CD4-positive, alpha-beta T cell treated with Interferon gamma for 1 hour (primary cell): ENCODE measurements around the gene RAB7B.
"Not testable (repeated sequence)": the region's sequence is repeated elsewhere in the genome, so short reads cannot be mapped to it uniquely, and the experiment has no call there.

Experiments used
- DNase-seq: peaks from one replicate; pipeline ENCODE4 v3.0.0-alpha.2; 2020

Gene RAB7B

GRCh38 chr1:206002871-206003801, at the start of gene RAB7B:
RAB7B (minus strand) TSS chr1:206003395; CDS start chr1:205994135, 9,260 bp downstream.
- no peak for DNase-seq

- DNase-seq: not testable (repeated sequence)
These were observed 49.2 kb upstream of the RAB7B start for GRCh38 chr1:206052231-206052865.

- peak; percentile 83 for DNase-seq
These were observed 47.5 kb upstream of the RAB7B start for GRCh38 chr1:206050655-206051235.

GRCh38 chr1:206049919-206050600, 46.9 kb upstream of the RAB7B start:
- no peak for DNase-seq

- no peak for DNase-seq
These were observed 46.1 kb upstream of the RAB7B start for GRCh38 chr1:206049293-206049692.

GRCh38 chr1:206048582-206048981, 45.4 kb upstream of the RAB7B start:
- DNase-seq: no peak

- DNase-seq: no peak
These were observed 44.1 kb upstream of the RAB7B start for GRCh38 chr1:206047271-206047670.

GRCh38 chr1:206041640-206042039, 38.4 kb upstream of the RAB7B start:
- DNase-seq: peak; percentile 13

- DNase-seq: no peak
These were observed 37.1 kb upstream of the RAB7B start for GRCh38 chr1:206040328-206040727.

GRCh38 chr1:206039046-206039973, 36.1 kb upstream of the RAB7B start:
- no peak for DNase-seq

GRCh38 chr1:206037581-206037980, 34.4 kb upstream of the RAB7B start:
- DNase-seq: no peak

GRCh38 chr1:206036663-206037455, 33.7 kb upstream of the RAB7B start:
- no peak for DNase-seq

- DNase-seq: no peak
These were observed 31.8 kb upstream of the RAB7B start for GRCh38 chr1:206035027-206035426.

- no peak for DNase-seq
These were observed 29.4 kb upstream of the RAB7B start for GRCh38 chr1:206032380-206033140.

- peak; percentile 68 for DNase-seq
These were observed 27.5 kb upstream of the RAB7B start for GRCh38 chr1:206030714-206031113.

- no peak for DNase-seq
These were observed 27.0 kb upstream of the RAB7B start for GRCh38 chr1:206030191-206030590.

GRCh38 chr1:206029484-206029883, 26.3 kb upstream of the RAB7B start:
- no peak for DNase-seq

- no peak for DNase-seq
These were observed 22.2 kb upstream of the RAB7B start for GRCh38 chr1:206025283-206025820.

GRCh38 chr1:206023695-206024094, 20.5 kb upstream of the RAB7B start, which contains the start of gene CTSE:
CTSE (minus strand) TSS chr1:206023895; CDS start chr1:206023791, 104 bp downstream.
- DNase-seq: no peak

GRCh38 chr1:206022766-206023165, 19.6 kb upstream of the RAB7B start:
- DNase-seq: no peak
